ENCODE results near the gene HNRNPF.

HNRNPF gene

GRCh38 chr10:43420369-43421200 is 11.6 kb upstream of the HNRNPF start:
- peak; percentile 89 to 90 for DNase-seq

- DNase-seq: no peak
Measured at GRCh38 chr10:43419997-43420368, 11.0 kb upstream of the HNRNPF start.

GRCh38 chr10:43417950-43418768 is 9.2 kb upstream of the HNRNPF start:
- DNase-seq: peak; percentile 76 to 77

GRCh38 chr10:43415544-43415943 is 6.6 kb upstream of the HNRNPF start:
- DNase-seq: no peak

GRCh38 chr10:43411536-43411935 is 2.5 kb upstream of the HNRNPF start:
- no peak for DNase-seq

- DNase-seq: no peak
Measured at GRCh38 chr10:43410345-43410744, 1.4 kb upstream of the HNRNPF start.

GRCh38 chr10:43409385-43410109 is 561 bp upstream of the HNRNPF start:
- DNase-seq: peak; percentile 86 to 88

- DNase-seq: no peak
Measured at GRCh38 chr10:43408331-43408709, 666 bp downstream of the HNRNPF start.

- peak; percentile 86 to 90 for DNase-seq
Measured at GRCh38 chr10:43407576-43408330, 1.2 kb downstream of the HNRNPF start.

GRCh38 chr10:43407148-43407575 is 1.8 kb downstream of the HNRNPF start:
- DNase-seq: peak; percentile 51 to 56

- DNase-seq: peak in 1 of 2 donors; percentile 68
Measured at GRCh38 chr10:43404704-43405084, 4.3 kb downstream of the HNRNPF start.

GRCh38 chr10:43403911-43404703 is 4.9 kb downstream of the HNRNPF start:
- no peak for DNase-seq

- DNase-seq: no peak
Measured at GRCh38 chr10:43402880-43403452, 6.0 kb downstream of the HNRNPF start.

GRCh38 chr10:43402176-43402575 is 6.8 kb downstream of the HNRNPF start:
- DNase-seq: no peak

- no peak for DNase-seq
Measured at GRCh38 chr10:43401627-43402026, 7.4 kb downstream of the HNRNPF start.

- DNase-seq: peak in 1 of 2 donors; percentile 45
Measured at GRCh38 chr10:43399320-43400310, 9.4 kb downstream of the HNRNPF start.

- no peak for DNase-seq
Measured at GRCh38 chr10:43398939-43399319, 10.1 kb downstream of the HNRNPF start.

- DNase-seq: peak; percentile 83 to 85
Measured at GRCh38 chr10:43396928-43397624, 11.9 kb downstream of the HNRNPF start.
